ENCODE results near the gene COL5A1. TPM values are rescaled to one million over a fixed set of nuclear protein-coding genes. Genes with fewer than 3 reads are reported as not detected.

Gene COL5A1
- total and polyA plus RNA-seq, 2 experiments from 2014 or later: 2.5 to 13.1 TPM

DNA sequence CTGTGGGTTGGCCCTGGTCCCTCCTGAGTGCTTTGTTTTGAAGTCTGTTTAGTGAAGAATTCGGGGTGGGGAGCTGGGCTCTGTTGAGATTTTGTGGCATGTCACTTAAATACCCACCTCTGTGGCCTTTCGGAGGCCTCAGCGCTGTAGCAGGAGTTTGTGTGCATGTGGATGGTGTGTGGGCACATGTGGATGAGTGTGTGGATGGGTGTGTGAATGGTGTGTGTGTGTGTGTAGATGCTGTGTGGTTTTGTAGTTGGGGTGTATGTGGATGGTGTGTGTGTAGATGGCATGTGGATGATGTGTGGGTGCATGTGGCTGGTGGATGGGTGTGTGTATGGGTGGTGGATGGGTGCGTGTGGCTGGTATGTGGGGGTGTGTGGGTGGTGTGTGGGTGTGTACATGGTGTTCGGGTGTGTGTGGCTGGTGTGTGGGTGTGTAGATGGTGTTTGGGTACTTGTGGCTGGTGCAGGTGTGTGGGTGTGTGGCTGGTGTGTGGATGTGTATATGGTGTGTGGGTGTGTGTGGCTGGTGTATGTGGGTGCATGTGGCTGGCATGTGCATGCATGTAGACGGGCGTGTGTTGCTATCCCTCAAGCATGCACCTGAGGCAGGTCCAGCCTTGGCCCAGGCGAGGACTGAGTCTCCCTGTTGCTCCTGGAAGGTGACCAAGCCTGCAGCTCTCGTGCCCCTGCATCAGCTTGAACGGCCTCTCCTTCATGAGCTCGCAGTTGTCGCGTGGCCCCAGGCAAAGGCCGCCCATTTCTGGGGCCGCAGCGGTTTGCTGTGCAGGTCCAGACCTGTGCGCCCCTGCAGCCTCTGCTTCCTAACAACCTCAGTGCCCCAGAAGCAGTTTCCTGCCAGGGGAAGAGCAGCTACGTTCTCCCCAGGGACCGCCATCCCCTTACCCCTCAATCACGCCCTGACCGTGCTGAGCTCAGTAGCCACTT, 185.0 kb downstream of the COL5A1 start (continued):
- TF ChIP-seq, protein P1, sequence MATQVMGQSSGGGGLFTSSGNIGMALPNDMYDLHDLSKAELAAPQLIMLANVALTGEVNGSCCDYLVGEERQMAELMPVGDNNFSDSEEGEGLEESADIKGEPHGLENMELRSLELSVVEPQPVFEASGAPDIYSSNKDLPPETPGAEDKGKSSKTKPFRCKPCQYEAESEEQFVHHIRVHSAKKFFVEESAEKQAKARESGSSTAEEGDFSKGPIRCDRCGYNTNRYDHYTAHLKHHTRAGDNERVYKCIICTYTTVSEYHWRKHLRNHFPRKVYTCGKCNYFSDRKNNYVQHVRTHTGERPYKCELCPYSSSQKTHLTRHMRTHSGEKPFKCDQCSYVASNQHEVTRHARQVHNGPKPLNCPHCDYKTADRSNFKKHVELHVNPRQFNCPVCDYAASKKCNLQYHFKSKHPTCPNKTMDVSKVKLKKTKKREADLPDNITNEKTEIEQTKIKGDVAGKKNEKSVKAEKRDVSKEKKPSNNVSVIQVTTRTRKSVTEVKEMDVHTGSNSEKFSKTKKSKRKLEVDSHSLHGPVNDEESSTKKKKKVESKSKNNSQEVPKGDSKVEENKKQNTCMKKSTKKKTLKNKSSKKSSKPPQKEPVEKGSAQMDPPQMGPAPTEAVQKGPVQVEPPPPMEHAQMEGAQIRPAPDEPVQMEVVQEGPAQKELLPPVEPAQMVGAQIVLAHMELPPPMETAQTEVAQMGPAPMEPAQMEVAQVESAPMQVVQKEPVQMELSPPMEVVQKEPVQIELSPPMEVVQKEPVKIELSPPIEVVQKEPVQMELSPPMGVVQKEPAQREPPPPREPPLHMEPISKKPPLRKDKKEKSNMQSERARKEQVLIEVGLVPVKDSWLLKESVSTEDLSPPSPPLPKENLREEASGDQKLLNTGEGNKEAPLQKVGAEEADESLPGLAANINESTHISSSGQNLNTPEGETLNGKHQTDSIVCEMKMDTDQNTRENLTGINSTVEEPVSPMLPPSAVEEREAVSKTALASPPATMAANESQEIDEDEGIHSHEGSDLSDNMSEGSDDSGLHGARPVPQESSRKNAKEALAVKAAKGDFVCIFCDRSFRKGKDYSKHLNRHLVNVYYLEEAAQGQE (IDR thresholded peaks at IDR 0.05; ENCODE audit: unreplicated experiment): no peak
- TF ChIP-seq, protein P2, sequence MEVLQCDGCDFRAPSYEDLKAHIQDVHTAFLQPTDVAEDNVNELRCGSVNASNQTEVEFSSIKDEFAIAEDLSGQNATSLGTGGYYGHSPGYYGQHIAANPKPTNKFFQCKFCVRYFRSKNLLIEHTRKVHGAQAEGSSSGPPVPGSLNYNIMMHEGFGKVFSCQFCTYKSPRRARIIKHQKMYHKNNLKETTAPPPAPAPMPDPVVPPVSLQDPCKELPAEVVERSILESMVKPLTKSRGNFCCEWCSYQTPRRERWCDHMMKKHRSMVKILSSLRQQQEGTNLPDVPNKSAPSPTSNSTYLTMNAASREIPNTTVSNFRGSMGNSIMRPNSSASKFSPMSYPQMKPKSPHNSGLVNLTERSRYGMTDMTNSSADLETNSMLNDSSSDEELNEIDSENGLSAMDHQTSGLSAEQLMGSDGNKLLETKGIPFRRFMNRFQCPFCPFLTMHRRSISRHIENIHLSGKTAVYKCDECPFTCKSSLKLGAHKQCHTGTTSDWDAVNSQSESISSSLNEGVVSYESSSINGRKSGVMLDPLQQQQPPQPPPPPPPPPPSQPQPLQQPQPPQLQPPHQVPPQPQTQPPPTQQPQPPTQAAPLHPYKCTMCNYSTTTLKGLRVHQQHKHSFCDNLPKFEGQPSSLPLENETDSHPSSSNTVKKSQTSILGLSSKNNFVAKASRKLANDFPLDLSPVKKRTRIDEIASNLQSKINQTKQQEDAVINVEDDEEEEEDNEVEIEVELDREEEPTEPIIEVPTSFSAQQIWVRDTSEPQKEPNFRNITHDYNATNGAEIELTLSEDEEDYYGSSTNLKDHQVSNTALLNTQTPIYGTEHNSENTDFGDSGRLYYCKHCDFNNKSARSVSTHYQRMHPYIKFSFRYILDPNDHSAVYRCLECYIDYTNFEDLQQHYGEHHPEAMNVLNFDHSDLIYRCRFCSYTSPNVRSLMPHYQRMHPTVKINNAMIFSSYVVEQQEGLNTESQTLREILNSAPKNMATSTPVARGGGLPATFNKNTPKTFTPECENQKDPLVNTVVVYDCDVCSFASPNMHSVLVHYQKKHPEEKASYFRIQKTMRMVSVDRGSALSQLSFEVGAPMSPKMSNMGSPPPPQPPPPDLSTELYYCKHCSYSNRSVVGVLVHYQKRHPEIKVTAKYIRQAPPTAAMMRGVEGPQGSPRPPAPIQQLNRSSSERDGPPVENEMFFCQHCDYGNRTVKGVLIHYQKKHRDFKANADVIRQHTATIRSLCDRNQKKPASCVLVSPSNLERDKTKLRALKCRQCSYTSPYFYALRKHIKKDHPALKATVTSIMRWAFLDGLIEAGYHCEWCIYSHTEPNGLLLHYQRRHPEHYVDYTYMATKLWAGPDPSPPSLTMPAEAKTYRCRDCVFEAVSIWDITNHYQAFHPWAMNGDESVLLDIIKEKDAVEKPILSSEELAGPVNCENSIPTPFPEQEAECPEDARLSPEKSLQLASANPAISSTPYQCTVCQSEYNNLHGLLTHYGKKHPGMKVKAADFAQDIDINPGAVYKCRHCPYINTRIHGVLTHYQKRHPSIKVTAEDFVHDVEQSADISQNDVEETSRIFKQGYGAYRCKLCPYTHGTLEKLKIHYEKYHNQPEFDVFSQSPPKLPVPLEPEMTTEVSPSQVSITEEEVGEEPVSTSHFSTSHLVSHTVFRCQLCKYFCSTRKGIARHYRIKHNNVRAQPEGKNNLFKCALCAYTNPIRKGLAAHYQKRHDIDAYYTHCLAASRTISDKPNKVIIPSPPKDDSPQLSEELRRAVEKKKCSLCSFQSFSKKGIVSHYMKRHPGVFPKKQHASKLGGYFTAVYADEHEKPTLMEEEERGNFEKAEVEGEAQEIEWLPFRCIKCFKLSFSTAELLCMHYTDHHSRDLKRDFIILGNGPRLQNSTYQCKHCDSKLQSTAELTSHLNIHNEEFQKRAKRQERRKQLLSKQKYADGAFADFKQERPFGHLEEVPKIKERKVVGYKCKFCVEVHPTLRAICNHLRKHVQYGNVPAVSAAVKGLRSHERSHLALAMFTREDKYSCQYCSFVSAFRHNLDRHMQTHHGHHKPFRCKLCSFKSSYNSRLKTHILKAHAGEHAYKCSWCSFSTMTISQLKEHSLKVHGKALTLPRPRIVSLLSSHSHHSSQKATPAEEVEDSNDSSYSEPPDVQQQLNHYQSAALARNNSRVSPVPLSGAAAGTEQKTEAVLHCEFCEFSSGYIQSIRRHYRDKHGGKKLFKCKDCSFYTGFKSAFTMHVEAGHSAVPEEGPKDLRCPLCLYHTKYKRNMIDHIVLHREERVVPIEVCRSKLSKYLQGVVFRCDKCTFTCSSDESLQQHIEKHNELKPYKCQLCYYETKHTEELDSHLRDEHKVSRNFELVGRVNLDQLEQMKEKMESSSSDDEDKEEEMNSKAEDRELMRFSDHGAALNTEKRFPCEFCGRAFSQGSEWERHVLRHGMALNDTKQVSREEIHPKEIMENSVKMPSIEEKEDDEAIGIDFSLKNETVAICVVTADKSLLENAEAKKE (CRISPR knock-in tag; IDR thresholded peaks at IDR 0.05): no peak
- TF ChIP-seq ZNF114 (CRISPR knock-in tag; IDR thresholded peaks at IDR 0.05): no peak

DNA sequence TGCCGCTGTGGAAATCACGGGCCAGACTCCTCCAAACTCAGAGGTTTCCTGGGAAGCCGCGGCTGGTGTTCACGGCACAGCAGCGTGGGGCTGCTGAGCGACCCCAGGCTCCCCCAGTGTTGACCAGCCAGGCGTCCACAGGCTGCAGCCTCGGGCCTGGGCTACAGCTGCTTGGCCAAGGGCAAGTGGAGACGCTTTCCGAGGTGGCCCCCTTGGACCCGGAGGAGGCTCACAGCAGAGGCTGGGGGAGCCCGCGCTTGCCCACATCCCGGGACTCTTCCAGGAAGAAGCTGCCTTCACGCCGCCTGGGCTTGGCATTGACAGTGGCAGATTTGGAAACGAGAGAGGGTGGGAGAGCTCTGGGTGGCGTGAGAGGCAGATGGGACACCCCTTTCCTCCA, 186.0 kb downstream of the COL5A1 start:
- H3K27ac Mint-ChIP-seq: peak overlapping the region; percentile 84; the same call in 1 of the 2 replicates
- DNase-seq (ENCODE audit: low spot score): no peak
- no peak overlapping the region for H3K27ac ChIP-seq (ENCODE audit: low read depth)
- TF ChIP-seq EZH2phosphoT487 (IDR thresholded peaks at IDR 0.05; ENCODE audit: unreplicated experiment): no peak
- TF ChIP-seq ZNF114 (CRISPR knock-in tag; IDR thresholded peaks at IDR 0.05): no peak
- TF ChIP-seq JUNB (IDR thresholded peaks at IDR 0.05; ENCODE audit: unreplicated experiment): no peak
- TF ChIP-seq ZNF331 (CRISPR knock-in tag; IDR thresholded peaks at IDR 0.05; ENCODE audit: low read depth): no peak
- no peak for TF ChIP-seq NANOG (IDR thresholded peaks at IDR 0.05; ENCODE audit: borderline replicate concordance)

More for the DNA sequence above, 186.0 kb downstream of the COL5A1 start:
- Mint-ChIP-seq H3K27me3 (ENCODE audit: insufficient read depth, low read depth, poor library complexity) (peaks cover 7% of the 10 kb centered on the region), H3K4me3 (no peak overlapping the region), H3K4me1 (no peaks in the 10 kb centered on the region), H3K36me3 (ENCODE audit: low read depth) (no peaks in the 10 kb centered on the region), H3K9me3 (no peaks in the 10 kb centered on the region)
- Histone ChIP-seq H3K4me1 (ENCODE audit: insufficient read depth) (no peaks in the 10 kb centered on the region), H3K79me2 (replicated peaks; ENCODE audit: insufficient read depth) (no peaks in the 10 kb centered on the region), H3K4me3 (no peak overlapping the region), H3F3A (replicated peaks; ENCODE audit: low read depth) (no peaks in the 10 kb centered on the region), H3K27me3 (ENCODE audit: insufficient read depth) (no peaks in the 10 kb centered on the region), H3K9me2 (ENCODE audit: insufficient read depth) (no peaks in the 10 kb centered on the region), H3K36me3 (ENCODE audit: insufficient read depth) (no peaks in the 10 kb centered on the region), H2AFZ (no peak overlapping the region), H3K4me2 (no peak overlapping the region), H4K20me1 (replicated peaks; ENCODE audit: insufficient read depth) (no peaks in the 10 kb centered on the region)
- no peak for ATAC-seq

All from GM23338 (cell line).